ENCODE measurements around the gene HOXB8. TPM values are rescaled to one million over a fixed set of nuclear protein-coding genes. Genes with fewer than 3 reads are reported as not detected.

The HOXB8 gene
- total RNA-seq, 4 donors from 2014 or later: 0.27 to 3.9 TPM; not detected in 2

GRCh38 chr17:48608494-48608834 lies 6.6 kb downstream of the HOXB8 start:
- Histone ChIP-seq H3K4me1 (peaks cover 0 to 45% (median 11%) of the 10 kb centered on the region in 3 donors), H3K4me3 (no peak overlapping the region), H3K9me3 (no peaks in the 10 kb centered on the region), H3K27ac (no peak overlapping the region), H3K27me3 (peaks cover 100% of the 10 kb centered on the region), H3K36me3 (no peaks in the 10 kb centered on the region)
- TF ChIP-seq, protein P1, sequence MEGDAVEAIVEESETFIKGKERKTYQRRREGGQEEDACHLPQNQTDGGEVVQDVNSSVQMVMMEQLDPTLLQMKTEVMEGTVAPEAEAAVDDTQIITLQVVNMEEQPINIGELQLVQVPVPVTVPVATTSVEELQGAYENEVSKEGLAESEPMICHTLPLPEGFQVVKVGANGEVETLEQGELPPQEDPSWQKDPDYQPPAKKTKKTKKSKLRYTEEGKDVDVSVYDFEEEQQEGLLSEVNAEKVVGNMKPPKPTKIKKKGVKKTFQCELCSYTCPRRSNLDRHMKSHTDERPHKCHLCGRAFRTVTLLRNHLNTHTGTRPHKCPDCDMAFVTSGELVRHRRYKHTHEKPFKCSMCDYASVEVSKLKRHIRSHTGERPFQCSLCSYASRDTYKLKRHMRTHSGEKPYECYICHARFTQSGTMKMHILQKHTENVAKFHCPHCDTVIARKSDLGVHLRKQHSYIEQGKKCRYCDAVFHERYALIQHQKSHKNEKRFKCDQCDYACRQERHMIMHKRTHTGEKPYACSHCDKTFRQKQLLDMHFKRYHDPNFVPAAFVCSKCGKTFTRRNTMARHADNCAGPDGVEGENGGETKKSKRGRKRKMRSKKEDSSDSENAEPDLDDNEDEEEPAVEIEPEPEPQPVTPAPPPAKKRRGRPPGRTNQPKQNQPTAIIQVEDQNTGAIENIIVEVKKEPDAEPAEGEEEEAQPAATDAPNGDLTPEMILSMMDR (IDR thresholded peaks at IDR 0.05): no peak
- TF ChIP-seq POLR2A (IDR thresholded peaks at IDR 0.05) (no peak), POLR2AphosphoS5 (IDR thresholded peaks at IDR 0.05) (no peak), EP300 (IDR thresholded peaks at IDR 0.05) (no peak)
- no peak for ATAC-seq
- WGBS, 2 donors (ENCODE audit: low coverage in 1 of 2): 90 to 100% methylated on average over 1 of the region's 1 CpG

GRCh38 chr17:48606892-48607614 lies 8.0 kb downstream of the HOXB8 start:
- Histone ChIP-seq H3K27ac (no peak overlapping the region), H3K9me3 (no peaks in the 10 kb centered on the region), H3K27me3 (peaks cover 100% of the 10 kb centered on the region), H3K4me1 (peaks cover 0 to 45% (median 11%) of the 10 kb centered on the region in 3 donors), H3K36me3 (no peaks in the 10 kb centered on the region), H3K4me3 (no peak overlapping the region)
- no peak for ATAC-seq
- no peak for TF ChIP-seq EP300 (IDR thresholded peaks at IDR 0.05)
- TF ChIP-seq, protein P1 (IDR thresholded peaks at IDR 0.05): no peak
- TF ChIP-seq POLR2AphosphoS5 (IDR thresholded peaks at IDR 0.05): no peak
- TF ChIP-seq POLR2A (IDR thresholded peaks at IDR 0.05): no peak
- 34 to 48% methylated on average over 9 of the region's 9 CpGs for WGBS, 2 donors (ENCODE audit: low coverage in 1 of 2)

- 31 to 37% methylated on average over 19 to 37 of the region's 41 CpGs for WGBS, 2 donors (ENCODE audit: low coverage in 1 of 2)
- ATAC-seq: no peak
- no peaks in the 10 kb centered on the region for H3K36me3 ChIP-seq
- H3K4me1 ChIP-seq: peaks cover 0 to 42% (median 11%) of the 10 kb centered on the region in 3 donors
- no peak overlapping the region for H3K27ac ChIP-seq
- no peak overlapping the region for H3K4me3 ChIP-seq
- H3K27me3 ChIP-seq: peaks cover 100% of the 10 kb centered on the region
- H3K9me3 ChIP-seq: no peaks in the 10 kb centered on the region
- TF ChIP-seq POLR2A (IDR thresholded peaks at IDR 0.05) (no peak), EP300 (IDR thresholded peaks at IDR 0.05) (no peak), POLR2AphosphoS5 (IDR thresholded peaks at IDR 0.05) (no peak)
- TF ChIP-seq, protein P1 (IDR thresholded peaks at IDR 0.05): no peak
Measured at GRCh38 chr17:48605991-48606891, 8.9 kb downstream of the HOXB8 start.

GRCh38 chr17:48605409-48605919 lies 9.6 kb downstream of the HOXB8 start:
- 19 to 31% methylated on average over 9 of the region's 10 CpGs for WGBS, 2 donors (ENCODE audit: low coverage in 1 of 2)
- peaks cover 100% of the 10 kb centered on the region for H3K27me3 ChIP-seq
- H3K9me3 ChIP-seq: no peaks in the 10 kb centered on the region
- H3K27ac ChIP-seq: no peak overlapping the region
- H3K4me1 ChIP-seq: peaks cover 0 to 35% (median 9%) of the 10 kb centered on the region in 3 donors
- H3K36me3 ChIP-seq: no peaks in the 10 kb centered on the region
- TF ChIP-seq POLR2A (IDR thresholded peaks at IDR 0.05) (no peak), POLR2AphosphoS5 (IDR thresholded peaks at IDR 0.05) (no peak), EP300 (IDR thresholded peaks at IDR 0.05) (no peak)
- TF ChIP-seq, protein P1 (IDR thresholded peaks at IDR 0.05): no peak
- no peak overlapping the region for H3K4me3 ChIP-seq
- no peak for ATAC-seq
